GM18867 (cell line): Measurements from ENCODE around the gene PCARE.
"Not testable (repeated sequence)": the region's sequence is repeated elsewhere in the genome, so short reads cannot be mapped to it uniquely, and the experiment has no call there.

Source experiments
- ATAC-seq: cut with Tn5 transposase; IDR thresholded peaks from one replicate; pipeline ENCODE4 v1.9.1; 2021; ENCODE audit warnings: mild to moderate bottlenecking, moderate library complexity; ENCODE audit not compliant: unreplicated experiment

Gene PCARE

DNA sequence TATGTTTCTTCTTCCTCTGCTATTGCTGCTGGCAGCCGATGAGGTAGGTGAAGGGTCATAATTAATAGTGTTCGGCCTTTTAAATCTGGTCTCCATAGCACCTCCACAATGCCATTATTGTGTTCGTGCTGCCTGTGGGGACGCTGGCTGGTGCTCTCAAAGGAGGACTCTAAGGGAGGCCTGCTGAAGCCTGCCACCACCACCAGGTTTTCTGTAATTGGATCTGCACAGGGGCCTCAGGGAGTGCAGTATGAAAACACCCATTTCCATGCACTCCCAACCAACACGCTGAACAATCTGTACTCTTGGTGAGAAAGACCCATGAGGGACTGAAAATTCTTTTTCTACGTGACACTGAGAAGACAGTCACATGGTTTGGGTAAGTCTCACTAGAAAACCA is 23.2 kb upstream of the PCARE start:
- no peak for ATAC-seq

DNA sequence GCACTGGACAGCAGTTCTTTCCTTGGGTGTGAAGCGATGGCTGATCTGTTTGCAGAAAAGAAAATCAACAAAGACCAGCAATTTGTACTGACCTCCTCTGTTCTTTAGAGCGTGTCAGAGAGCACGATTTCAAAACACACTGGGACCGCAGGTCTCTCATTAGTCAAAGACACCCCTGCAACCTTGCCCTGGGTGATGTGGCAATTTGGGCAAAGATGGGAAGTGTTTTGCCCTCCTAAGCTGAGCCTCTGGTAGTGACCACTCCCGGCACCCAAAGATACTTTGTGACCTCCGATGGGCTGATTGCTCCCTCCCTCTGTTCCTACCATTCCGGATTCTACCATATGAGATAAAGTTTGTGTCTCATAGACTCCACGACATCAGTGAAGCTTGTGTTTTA is 22.6 kb upstream of the PCARE start:
- ATAC-seq, result no peak

DNA sequence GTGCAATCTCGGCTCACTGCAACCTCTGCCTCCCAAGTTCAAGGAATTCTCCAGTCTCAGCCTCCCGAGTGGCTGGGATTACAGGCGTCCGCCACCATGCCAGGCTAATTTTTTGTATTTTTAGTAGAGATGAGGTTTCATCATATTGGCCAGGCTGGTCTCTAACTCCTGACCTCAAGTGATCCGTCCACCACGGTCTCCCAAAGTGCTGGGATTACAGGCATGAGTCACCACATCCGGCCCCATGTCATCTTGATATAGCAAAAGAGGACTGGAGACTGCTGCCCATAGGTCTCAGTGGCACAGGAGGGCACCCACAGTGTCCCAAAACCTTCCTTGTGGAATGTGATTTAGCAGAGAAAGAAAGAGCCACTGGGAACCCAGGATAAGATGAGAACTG is 16.0 kb upstream of the PCARE start:
- not testable (repeated sequence) for ATAC-seq

DNA sequence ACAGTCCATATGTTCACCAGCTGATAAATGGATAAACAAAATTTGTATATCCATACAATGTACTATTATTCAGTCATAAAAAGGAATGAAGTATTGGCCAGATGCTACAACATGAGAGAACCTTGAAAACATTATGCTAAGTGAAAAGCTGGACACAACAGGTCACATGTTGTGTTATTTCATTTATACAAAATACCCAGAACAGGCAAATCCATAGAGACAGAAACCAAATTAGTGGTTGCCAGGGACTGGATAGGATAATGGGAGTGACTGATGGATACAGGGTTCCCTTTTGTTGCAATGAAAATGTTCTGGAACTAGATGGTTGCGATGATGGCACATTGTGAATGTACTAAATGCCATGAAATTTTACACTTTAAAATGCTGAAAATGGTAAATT is 10.2 kb upstream of the PCARE start:
- ATAC-seq, result no peak

DNA sequence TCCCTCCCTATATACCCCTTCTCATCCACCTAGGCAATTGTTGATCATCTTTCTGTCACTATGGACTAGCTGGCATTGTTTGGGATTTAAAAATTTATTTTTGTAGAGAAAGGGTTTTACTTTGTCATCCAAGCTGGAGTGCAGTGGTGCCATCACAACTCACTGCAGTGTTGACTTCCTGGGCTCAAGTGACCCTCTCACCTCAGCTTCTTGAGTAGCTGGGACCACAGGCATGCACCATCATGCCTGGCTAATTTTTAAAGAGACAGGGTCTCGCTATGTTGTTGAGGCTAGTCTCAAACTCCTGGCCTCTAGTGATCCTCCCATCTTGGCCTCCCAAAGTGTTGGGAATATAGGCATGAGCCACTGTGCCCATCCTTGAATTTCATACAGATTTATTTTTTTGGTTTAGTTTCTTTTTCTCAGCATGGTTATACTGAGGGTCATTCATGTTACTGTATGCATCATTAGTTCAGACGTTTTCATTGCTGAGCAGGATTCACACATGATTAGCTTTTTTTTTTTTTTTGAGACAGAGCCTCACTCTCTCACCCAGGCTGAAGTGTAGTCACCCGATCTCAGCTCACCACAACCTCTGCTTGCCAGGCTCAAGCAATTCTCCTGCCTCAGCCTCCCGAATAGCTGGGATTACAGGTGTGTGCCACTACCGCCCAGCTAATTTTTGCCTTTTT is 8.6 kb upstream of the PCARE start:
- peak; percentile 50 for ATAC-seq

DNA sequence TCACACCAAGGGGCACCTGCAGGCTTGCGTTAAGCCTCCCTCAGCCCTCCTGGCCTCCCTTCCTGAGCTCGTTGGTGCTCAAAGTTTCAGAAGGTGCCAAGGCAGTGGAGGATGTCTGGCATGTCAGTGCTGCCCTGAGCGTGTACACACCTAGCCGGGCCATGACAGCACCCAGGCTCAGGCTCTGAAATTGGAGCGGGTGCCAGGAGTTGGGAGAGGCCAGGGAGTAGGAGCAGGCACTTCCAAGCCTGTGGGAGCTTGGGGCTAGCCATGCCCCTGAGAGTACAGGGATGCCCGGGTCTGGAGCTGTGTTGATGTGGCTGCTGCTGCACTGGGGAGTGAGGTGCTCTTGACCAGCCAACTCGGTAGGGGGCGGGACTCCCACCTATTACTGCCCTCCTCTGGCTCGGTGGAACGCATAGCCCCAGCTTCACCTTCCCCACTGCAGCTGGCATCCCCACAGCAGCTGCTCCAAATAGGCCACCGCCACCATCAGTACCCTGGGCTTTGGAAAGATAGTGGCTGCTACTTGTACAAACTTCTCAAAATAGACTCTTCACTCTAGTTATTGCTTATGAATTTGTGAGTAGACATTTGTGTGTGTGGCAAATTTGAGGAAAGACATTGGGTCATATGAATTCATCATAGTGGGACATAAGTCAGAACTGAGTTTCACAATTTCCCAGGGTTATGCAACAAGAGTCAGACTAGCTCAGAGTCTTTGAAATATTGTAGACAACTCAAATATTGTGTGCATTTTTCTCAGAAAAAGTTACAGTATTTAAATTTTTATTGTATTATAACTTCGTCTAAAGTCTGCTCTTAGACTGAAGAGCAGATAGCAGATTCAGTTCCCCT is 6.8 kb upstream of the PCARE start:
- ATAC-seq, result no peak

DNA sequence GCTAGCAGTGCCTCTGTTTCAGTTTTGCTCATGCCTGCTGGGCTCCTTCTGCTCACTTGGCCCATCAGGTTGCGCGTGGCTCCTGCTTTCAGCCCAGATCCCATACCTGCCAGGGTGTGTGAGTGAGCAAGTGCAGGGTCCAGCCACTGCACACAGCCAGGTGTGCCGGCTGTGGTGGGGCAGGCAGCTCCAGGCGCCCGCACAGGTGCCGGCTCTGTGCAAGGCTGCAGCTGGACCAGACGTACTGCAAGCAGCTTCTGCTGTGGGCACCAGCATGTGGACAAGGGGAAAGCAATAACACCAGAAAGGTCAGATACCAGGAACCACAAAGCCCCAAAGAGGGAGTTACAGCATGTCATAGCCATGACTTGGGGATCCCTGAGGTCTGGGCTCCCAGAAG is 5.6 kb upstream of the PCARE start:
- no peak for ATAC-seq

DNA sequence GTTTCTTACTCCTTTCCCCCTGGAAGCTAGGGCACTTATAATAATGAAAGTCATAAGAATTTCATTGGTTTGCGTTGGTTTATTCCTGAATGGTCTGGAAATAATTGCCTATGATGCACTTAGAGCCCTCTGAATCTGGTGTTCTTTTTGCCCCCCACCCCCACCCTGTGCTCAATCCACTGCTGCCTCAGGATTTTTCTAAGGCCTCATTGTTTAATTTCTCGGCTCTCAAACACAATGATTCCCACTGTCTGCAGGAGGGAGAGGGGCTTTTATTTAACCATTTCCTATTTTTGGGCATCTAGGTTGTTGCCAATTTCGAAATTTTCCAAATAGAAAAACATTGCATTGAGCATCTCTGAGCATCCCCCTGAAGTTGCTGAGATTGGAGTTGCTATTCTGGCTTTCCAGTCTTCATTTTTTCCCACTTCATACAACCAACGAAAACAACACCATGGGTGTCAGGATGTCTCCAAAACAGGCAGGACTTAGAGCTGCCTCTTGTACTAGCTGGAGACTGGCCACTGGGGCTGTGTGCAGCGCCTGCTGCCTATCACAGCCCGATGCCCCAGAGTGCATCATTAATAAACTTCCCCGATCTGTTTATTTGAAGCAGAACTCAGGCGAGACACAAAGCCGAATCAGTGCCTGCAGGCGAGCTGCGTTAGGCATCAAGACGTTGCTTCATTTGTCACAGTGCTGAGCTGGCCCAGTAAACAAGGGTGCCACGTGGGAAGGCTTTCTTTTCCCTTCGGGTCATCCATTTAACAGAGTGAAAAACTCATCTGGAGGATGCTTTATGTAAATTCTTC is 1.8 kb upstream of the PCARE start:
- ATAC-seq, result no peak

DNA sequence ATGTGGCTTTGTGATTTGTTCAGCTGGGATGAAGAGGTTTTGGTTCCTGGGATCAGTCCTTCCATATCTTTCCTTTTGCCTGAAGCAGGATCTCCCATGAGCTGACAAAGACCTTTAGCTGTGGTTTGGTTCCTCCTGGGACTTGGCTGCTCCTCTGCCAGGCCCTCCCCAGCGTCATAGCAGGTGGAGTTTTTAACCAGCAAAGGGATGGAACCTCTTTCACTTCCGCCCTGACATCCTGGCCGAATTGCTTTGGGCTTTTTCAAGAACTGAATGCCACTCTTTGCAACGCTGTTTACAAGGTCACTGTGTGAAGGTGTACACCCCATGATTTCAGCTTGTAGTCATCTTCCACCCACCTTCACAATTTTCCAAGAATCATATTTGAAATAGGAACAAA is 390 bp downstream of the PCARE start:
- no peak for ATAC-seq

DNA sequence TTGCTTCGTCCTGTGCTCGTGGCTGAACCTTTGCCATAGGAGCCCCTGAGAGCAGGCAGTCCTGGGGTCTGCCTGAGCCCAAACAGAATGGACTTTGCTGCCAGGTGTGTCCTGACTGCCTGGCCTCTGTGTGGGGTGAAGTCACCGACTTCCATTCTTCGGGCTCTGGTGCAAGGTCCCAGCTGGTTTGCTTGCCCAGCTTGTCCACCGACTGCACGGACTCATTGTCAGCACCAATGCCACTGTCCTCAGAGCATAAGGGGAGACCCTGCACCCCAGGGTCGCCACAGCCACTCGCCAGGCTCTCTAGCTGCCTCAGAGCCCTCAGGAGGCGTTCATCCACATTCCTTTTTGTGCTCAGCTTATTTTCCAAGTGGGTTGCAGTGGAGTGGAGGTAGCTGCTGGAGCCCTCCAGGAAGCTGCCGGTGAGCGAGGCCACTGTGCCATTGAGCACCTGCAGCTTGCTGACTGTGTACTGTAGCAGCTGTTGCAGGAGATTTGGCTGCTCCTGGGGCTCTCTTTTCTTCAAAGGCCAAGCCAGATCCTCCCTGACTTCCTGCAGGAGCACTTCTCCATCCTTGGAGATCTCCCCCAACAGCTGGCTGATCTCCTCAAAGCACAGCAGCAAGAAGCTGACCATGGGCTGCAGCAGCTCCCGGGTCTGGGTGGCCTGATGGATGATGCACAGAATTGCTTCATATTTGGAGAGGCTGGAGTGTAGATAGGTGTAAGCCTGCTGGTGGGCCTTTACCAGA is 1.2 kb downstream of the PCARE start:
- ATAC-seq, result no peak

DNA sequence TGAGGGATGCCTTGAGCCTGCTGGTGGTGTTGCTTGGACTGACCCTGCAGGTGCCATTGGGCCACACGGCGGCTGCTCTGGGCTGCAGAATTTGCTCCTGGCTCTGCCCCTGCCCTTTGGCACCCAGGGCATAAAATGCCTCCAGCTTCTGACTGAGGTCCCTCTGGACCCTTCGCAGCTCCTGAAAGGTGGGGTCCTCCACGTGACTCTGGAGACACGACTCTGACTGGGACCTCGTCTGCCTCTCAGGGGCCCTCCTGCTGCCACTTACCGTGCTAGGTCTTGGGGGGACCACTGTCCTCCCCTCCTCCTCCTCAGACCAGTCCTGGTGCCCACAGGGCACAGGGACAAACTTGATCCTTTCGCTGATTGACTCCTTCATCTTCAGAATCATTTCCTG is 2.1 kb downstream of the PCARE start:
- ATAC-seq, result no peak

DNA sequence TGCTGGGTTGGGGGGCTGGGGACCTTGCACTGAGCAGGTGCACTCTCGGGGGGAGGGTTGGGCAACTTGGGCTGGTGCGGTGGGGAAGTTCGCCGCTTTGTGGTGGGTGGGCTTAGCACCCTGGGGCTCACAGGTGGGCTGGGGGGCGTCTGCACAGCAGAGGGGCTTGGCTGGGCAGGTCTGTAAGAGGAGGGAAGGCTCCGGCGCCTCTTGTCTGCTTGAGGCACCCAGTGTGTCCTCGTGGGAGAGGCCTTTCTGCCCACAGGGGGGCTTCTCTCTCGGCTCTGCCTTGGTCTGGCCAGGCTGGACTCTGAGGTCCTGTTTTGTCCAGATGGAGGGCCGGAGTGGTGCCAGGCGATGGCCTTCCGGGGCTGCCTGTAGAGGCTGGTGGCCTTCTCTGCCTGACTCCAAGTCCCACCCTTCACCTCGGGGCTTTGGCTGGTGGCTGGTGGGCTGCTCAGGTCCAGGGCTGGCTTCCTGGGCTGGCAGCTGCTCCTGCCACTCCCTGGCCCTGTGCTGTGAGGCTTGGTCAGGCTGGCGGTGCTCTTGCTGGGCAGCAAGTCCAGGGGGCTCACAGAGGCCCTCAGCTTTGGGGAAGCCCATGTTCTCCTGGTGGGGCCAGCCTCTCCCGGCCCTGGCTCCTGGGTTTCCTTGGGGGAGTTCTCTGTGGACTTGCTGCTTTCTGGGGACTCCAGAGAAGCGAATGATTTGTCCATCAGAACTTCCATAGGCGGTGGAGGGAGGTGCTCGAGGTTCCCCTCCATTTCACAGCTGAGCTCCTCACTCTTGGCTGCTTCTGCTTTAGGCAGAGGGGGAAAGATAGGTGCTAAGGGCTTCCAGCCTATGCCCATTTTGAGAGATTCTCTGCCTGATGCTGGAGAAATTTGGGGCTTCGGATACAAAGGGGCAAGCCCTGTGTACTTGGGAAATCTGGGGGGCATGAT is 3.0 kb downstream of the PCARE start:
- no peak for ATAC-seq

DNA sequence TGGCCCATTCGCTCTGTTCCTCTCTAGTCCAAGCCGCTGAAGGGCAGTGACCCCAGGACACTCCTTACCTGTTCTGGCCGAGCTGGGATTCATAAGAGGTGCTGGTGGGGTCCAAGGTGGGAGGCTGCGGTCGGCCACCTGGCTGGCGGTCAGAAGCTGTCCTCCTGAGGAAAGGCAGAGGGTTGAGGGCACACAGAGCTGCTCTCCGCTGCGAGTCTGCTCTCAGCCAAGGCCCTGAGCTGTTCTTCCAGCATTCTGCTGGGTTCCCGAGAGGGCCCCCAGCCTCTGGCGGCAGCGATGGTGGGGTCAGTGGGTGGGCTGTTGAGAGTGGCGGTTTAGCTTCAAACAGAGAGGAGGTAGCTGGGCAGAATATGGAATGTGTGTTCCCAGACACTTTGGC is 3.8 kb downstream of the PCARE start:
- ATAC-seq, result no peak

DNA sequence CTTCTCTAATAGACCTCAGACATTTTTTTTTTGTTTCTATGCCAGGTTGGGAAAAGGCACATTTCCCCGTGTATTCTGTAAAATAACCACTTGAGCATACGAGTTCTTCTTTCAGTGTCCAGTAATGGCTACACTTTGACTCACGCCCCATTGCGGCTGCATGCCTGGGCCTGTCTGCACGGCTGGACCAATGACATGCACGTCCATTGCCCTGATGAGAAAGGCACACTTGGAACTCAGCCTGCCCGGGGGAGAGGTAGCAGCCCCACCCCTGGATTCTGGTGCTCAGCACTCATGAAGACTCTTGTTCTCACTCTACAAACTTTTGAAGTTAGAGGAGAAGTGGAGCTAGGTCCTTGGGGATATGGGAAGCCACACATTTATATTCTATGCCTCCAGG is 5.8 kb downstream of the PCARE start:
- no peak for ATAC-seq

DNA sequence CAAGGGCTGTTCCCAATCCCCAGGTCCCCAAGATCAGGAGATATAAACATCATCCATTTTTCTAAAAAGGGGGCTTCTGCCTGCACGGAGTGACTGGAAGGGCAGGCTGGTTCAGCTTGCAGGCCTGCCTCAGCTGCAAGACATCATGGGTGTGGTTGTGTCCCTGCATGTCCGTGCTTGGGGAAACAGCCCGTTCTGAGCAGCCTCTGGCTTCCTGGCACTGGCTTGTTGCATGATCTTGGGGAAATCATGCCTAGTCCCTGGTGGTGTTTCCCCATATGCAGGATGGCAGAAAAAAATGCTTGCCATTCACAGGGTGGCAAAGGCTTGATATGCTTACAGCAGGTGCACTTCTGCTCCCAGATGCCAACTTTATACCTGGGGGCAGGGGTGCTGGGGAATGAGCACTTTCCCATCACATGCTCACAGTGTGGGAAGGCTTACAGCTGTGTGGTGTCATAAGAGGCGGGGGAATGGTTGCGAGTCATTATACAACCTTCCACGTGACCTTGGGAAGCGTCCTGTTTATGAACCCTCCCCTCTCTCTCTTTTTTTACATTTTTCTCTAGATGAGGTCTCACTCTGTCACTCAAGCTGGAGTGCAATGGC is 7.2 kb downstream of the PCARE start:
- no peak for ATAC-seq

DNA sequence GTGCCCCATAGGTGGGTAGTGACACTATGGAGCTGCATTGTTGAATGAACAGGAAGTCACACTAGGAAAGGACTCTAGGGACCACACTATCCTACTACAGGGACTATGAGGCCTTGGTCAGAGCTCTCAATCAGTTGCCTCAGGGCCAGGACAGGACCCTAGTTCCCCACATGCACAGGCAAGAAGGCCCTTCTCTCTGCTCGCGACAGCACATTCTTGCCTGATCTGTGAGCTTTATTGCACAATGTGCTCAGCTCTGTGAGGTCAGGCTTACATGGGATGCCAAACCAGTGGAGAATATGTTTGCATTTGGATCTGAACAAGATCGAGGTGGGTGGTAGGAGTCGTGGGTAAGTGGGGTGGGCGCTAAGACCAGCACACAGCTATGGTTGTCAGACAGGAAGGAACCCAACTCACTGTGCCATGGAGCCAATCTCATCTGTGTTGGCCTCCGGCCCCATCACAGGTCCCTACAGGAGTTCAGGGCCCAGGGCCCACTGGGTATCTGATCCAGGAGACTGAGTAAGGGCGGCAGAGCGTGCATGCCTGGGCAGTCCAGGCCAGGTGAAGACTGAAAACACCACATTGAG is 8.0 kb downstream of the PCARE start:
- ATAC-seq, result no peak

DNA sequence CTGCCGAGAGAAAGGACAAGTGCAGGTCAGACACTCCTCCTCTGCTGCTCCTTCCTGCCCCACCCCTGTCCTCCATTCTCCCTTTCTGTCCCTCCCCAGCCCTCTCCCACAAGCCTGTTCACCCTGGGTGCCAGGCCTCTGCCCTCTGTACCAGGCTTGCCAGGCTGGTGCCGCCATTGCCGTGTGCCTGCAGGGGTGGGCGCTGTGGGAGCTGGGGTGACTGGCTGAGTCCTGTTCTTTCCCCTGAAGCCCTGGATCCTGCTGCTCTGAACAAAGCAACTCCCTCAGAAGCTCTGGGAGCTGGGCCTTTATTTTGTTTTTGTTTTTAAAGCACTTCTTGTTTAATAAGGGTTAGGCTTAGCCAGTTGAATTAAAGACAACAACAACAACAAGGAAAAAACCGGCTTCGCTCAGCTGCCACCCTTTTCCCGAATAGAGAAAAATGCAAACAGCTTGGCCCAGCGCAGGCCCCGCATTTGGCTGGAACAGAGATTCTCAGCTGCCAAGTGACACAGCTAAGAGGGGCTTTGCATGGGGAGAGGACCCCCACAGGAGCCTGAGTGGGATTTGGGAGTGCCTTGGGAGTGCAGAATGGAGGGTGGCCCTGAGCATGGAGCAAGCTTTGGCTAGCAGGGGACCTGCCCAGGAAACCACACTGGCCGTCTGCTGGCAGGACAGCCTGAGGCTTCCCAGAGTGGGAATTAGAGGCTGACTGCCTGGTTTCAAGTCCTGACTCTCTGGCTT is 9.1 kb downstream of the PCARE start:
- no peak for ATAC-seq

DNA sequence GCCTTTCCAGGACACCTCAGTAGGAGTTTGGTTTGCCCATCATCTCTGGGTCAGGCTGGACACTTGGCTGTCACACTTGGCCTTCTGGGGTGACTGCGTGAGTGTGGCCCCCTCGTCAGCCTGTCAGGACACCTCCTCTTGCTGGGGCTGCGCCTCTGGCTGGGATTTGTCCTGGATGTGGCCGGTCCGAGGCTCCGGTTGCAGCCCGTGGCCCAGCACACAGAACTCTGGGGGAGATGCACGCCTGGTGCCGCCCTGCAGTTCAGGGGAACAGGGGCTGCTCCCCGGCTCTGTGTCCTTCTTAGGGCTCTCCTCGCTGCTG is 9.6 kb downstream of the PCARE start:
- no peak for ATAC-seq

DNA sequence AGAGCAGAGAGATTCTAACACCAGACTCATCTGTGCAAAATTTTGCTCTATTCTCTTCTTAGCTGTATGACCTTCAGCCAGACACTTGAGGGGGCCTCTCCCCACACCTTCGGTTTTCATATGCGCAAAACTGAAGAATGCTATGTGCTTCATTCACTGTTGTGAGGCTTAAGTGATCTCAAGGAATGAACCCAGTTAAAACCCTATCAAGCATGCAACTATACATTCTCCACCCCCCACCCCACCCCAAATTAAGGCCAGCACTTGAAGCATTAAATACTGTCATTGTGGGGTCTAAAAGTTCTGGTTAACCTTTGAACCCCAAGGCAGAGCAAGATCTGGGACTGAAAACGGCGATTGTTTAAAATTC is 10.0 kb downstream of the PCARE start:
- ATAC-seq, result no peak
